Neural crest cell (in vitro differentiated cells): ENCODE measurements around the gene PIBF1. TPM values are rescaled to one million over a fixed set of nuclear protein-coding genes. Genes with fewer than 3 reads are reported as not detected.
"Not testable (repeated sequence)": the region's sequence is repeated elsewhere in the genome, so short reads cannot be mapped to it uniquely, and the experiment has no call there.

Source experiments
- DNase-seq: peaks from one replicate; pipeline ENCODE4 v3.0.0; 2021; ENCODE audit warnings: low read depth, mixed read lengths, low spot score
- H3K27ac Mint-ChIP-seq: one replicate; pipeline ENCODE4 v1.8.0; 2021; ENCODE audit warnings: mild to moderate bottlenecking, mixed read lengths; ENCODE audit not compliant: unreplicated experiment
- H3K27me3 Mint-ChIP-seq: 2 replicates; pipeline ENCODE4 v1.8.0; 2021; ENCODE audit warnings: low read depth, mild to moderate bottlenecking, mixed read lengths
- H3K36me3 Mint-ChIP-seq: 2 replicates; pipeline ENCODE4 v1.8.0; 2021; ENCODE audit warnings: low read depth, mild to moderate bottlenecking, mixed read lengths
- H3K4me1 Mint-ChIP-seq: 2 replicates; pipeline ENCODE4 v1.8.0; 2021; ENCODE audit warnings: mixed read lengths
- H3K4me3 Mint-ChIP-seq: one replicate; pipeline ENCODE4 v1.8.0; 2021; ENCODE audit warnings: mild to moderate bottlenecking, mixed read lengths
- H3K9me3 Mint-ChIP-seq: 2 replicates; pipeline ENCODE4 v1.8.0; 2021; ENCODE audit warnings: mixed read lengths
- total RNA-seq: library from RNA; stranded (reverse); gene quantifications from 2 replicates; pipeline ENCODE4 v1.2.1, GENCODE V29; 2021
- TF ChIP-seq, protein P1 (sequence below): fragments of 200-600 bp; sonication (generic); conservative IDR thresholded peaks from 2 replicates; pipeline ENCODE4 v1.5.0; 2021; ENCODE audit warnings: antibody characterized with exemption, mild to moderate bottlenecking

Gene PIBF1
- total RNA-seq, 1 donor from 2014 or later: 21.5 TPM

DNA sequence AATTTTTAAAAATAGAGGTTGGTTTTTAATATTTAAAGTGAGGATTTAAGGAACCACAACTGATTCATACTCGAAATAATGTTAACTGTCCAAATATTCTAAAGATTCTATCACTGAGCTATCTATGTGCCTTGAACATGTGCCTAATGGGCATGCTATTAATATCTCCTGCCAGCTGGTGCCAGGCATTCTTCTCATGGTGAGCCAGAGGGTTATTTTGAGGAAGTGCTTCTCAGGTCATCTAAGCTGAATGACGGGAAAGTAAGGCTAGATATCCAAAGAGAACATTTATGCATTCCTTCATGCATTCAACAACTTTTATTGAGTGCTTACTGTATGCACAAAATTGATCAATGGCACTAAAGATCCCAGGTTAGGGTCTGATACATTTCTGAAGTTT lies 138.2 kb downstream of the PIBF1 start:
- H3K4me3 Mint-ChIP-seq: no peak overlapping the region
- no peaks in the 10 kb centered on the region for H3K9me3 Mint-ChIP-seq
- TF ChIP-seq, protein P1, sequence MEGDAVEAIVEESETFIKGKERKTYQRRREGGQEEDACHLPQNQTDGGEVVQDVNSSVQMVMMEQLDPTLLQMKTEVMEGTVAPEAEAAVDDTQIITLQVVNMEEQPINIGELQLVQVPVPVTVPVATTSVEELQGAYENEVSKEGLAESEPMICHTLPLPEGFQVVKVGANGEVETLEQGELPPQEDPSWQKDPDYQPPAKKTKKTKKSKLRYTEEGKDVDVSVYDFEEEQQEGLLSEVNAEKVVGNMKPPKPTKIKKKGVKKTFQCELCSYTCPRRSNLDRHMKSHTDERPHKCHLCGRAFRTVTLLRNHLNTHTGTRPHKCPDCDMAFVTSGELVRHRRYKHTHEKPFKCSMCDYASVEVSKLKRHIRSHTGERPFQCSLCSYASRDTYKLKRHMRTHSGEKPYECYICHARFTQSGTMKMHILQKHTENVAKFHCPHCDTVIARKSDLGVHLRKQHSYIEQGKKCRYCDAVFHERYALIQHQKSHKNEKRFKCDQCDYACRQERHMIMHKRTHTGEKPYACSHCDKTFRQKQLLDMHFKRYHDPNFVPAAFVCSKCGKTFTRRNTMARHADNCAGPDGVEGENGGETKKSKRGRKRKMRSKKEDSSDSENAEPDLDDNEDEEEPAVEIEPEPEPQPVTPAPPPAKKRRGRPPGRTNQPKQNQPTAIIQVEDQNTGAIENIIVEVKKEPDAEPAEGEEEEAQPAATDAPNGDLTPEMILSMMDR: no peak
- DNase-seq: no peak
- no peaks in the 10 kb centered on the region for H3K4me1 Mint-ChIP-seq
- H3K36me3 Mint-ChIP-seq: peaks cover 13% of the 10 kb centered on the region
- no peak overlapping the region for H3K27ac Mint-ChIP-seq
- no peaks in the 10 kb centered on the region for H3K27me3 Mint-ChIP-seq

- H3K27ac Mint-ChIP-seq: no peak overlapping the region
- H3K4me1 Mint-ChIP-seq: no peaks in the 10 kb centered on the region
- no peak overlapping the region for H3K4me3 Mint-ChIP-seq
Measured at GRCh38 chr13:72931311-72931710, 149.4 kb downstream of the PIBF1 start.

DNA sequence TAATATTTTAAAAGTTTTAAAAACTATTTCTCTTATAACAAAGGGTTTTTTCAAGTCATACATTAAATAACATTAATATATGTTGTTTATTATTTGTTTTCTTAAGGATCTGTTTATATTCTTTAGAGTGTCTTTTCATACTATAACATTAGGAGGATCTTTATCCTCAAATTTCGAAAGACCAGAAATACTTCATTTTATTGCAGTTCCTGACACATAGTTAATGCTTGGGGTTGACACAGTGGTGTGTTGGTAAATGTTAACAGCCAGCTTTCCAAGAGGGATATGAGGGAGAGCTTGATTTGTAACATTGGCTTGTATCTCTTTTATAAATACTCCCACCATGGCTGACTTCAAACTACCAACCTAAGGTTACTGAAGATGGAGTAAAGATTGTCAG lies 150.3 kb downstream of the PIBF1 start:
- H3K4me3 Mint-ChIP-seq: no peak overlapping the region
- no peaks in the 10 kb centered on the region for H3K4me1 Mint-ChIP-seq
- TF ChIP-seq, protein P1: no peak
- no peak overlapping the region for H3K27ac Mint-ChIP-seq
- no peak for DNase-seq
- peaks cover 9% of the 10 kb centered on the region for H3K36me3 Mint-ChIP-seq
- H3K9me3 Mint-ChIP-seq: no peaks in the 10 kb centered on the region
- no peaks in the 10 kb centered on the region for H3K27me3 Mint-ChIP-seq

More at GRCh38 chr13:72931311-72931710, 149.4 kb downstream of the PIBF1 start:
- Mint-ChIP-seq H3K27me3 (no peaks in the 10 kb centered on the region), H3K9me3 (no peaks in the 10 kb centered on the region), H3K36me3 (peaks cover 13% of the 10 kb centered on the region)
- TF ChIP-seq, protein P1: no peak
- DNase-seq: no peak

GRCh38 chr13:72946267-72946666 lies 164.3 kb downstream of the PIBF1 start:
- H3K27ac Mint-ChIP-seq, H3K4me3 Mint-ChIP-seq, H3K9me3 Mint-ChIP-seq, H3K27me3 Mint-ChIP-seq, H3K4me1 Mint-ChIP-seq, DNase-seq: not testable (repeated sequence)
- peaks cover 40% of the 10 kb centered on the region for H3K36me3 Mint-ChIP-seq

DNA sequence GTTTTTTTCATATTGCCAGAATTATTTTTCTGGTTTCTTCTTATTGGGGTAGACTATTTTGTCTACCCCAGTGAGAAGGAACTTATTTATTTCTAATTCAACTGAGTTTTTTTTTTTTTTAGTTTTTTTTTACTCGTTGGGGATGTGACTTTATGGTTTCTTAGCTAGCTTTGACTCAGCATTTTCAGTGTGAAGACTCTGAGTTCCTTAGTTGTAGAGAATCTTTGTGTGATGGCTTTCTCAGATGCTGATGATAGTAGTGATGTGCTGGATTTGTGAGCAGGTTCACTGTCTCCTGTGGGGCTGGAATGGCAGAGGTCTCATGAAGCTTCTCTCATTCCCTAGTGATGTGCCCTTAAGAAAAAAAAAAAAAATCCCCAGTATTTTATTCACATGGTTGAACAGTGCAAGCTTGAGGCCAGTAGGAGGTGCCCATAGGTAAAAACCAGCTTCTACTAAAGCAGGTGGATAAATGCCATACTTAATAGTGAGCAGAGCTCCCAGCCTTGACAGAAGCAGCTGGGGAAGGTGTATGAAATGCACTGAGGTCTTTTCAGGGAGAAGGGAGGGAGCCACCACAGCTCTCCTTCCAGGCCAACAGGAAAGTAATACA lies 170.7 kb downstream of the PIBF1 start:
- no peaks in the 10 kb centered on the region for H3K27me3 Mint-ChIP-seq
- no peak for DNase-seq
- peaks cover 4% of the 10 kb centered on the region for H3K9me3 Mint-ChIP-seq
- H3K36me3 Mint-ChIP-seq: peaks cover 29% of the 10 kb centered on the region
- no peaks in the 10 kb centered on the region for H3K4me1 Mint-ChIP-seq
- no peak overlapping the region for H3K4me3 Mint-ChIP-seq
- no peak overlapping the region for H3K27ac Mint-ChIP-seq
- TF ChIP-seq, protein P1: no peak

- H3K9me3 Mint-ChIP-seq: peaks cover 4% of the 10 kb centered on the region
- TF ChIP-seq, protein P1: no peak
- peaks cover 23% of the 10 kb centered on the region for H3K36me3 Mint-ChIP-seq
- H3K4me3 Mint-ChIP-seq: no peak overlapping the region
- H3K27ac Mint-ChIP-seq: no peak overlapping the region
- no peaks in the 10 kb centered on the region for H3K27me3 Mint-ChIP-seq
- H3K4me1 Mint-ChIP-seq: no peaks in the 10 kb centered on the region
- DNase-seq: no peak
Measured at GRCh38 chr13:72953391-72953965, 171.5 kb downstream of the PIBF1 start.
